ENCODE measurements around the gene SPTBN5. TPM values are rescaled to one million over a fixed set of nuclear protein-coding genes. Genes with fewer than 3 reads are reported as not detected.

The SPTBN5 gene
- total and polyA plus RNA-seq, 11 donors: 0.31 to 5.6 (median 1.7) TPM

DNA sequence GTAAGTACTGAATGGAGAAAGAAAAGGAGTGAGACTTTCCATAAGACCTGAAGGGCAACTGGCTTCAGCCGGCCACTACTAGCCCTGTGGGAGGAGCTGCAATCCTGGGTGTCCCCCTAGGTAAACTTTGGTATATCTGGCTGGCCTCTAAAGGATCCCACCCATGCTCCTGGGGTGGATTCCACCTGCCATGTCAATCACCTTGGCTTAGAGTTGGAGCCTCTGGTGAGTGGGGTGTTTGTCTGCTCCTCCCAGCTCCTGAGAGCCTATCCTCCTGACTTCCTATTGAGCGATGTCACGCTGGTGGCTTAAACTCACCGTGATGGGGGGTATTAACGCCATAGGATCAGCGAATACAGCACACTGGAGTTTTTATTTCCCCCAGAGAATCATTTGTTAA, 2.6 kb downstream of the SPTBN5 start:
- peaks cover 0 to 4% (median 0%) of the 10 kb centered on the region in 9 donors for H3K36me3 ChIP-seq
- TF ChIP-seq POLR2A (IDR thresholded peaks at IDR 0.05) (no peak), CTCF (IDR thresholded peaks at IDR 0.05) (no peak)
- 82 to 99% (median 94%) methylated on average over 6 of the region's 6 CpGs for WGBS, 4 donors

DNA sequence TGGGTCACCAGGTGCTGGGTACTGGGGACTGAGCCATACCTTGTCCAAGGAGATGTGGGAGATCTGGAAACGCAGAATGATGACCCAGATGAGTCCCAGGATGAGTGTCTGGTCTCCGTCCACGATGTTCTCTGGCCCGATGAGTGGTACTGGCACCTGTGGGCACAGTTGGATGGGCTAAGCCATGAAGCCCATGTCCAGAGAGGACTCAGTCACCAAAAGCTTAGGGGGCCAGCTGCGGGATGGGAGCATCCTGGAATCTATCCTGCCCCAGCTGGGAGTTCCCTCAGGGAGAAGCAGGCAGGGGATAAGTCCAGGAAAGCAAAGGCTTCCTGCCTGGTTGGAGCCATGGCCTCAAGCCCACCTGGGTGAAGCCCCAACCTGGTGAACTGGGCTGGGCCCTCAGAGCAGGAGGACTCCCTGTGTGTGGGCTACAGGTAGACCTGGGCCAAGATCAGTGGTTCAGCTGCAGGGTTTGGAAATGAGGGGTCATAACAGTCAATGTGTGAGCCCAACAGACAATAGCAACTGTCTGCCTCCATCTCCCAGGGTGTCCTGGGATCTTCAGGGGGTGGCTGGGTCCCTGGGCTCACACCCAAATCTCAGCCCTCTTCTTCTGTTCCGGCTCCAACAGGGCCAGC, 3.7 kb downstream of the SPTBN5 start:
- peak in 1 of 5 donors; percentile 12 for DNase-seq
- no peak overlapping the region for H3K27ac ChIP-seq
- WGBS, 4 donors: 93 to 95% (median 94%) methylated on average over 4 to 6 of the region's 6 CpGs
- H3K27me3 ChIP-seq: no peaks in the 10 kb centered on the region
- no peaks in the 10 kb centered on the region for H3K9me3 ChIP-seq
- intact Hi-C loops (cut with DNase I): loop anchor here in 6 of 10 donors (5.0 to 10.0 kb wide), 5 partner anchors 58 to 165 kb away; partner anchors contain the start of genes JMJD7 (in 2 of the 6) and MAPKBP1 (in 2 of the 6)
- TF ChIP-seq POLR2A (IDR thresholded peaks at IDR 0.05) (no peak), CTCF (IDR thresholded peaks at IDR 0.05) (no peak)
- H3K36me3 ChIP-seq: no peaks in the 10 kb centered on the region
- no peak overlapping the region for H3K4me3 ChIP-seq
- H3K4me1 ChIP-seq: peaks cover 9 to 30% (median 20%) of the 10 kb centered on the region in 12 donors
- ATAC-seq: no peak

More for the DNA sequence above, 2.6 kb downstream of the SPTBN5 start:
- Histone ChIP-seq H3K4me1 (peaks cover 9 to 33% (median 25%) of the 10 kb centered on the region in 12 donors), H3K9me3 (no peaks in the 10 kb centered on the region), H3K27ac (peak overlapping the region in 1 of 12 donors; percentile 64), H3K4me3 (no peak overlapping the region), H3K27me3 (no peaks in the 10 kb centered on the region)
- intact Hi-C loops (cut with DNase I): loop anchor here in 6 of 10 donors (5.0 to 10.0 kb wide), 5 partner anchors 59 to 164 kb away; partner anchors contain the start of genes JMJD7 (in 2 of the 6) and MAPKBP1 (in 2 of the 6)
- ATAC-seq (no peak), DNase-seq (no peak)

DNA sequence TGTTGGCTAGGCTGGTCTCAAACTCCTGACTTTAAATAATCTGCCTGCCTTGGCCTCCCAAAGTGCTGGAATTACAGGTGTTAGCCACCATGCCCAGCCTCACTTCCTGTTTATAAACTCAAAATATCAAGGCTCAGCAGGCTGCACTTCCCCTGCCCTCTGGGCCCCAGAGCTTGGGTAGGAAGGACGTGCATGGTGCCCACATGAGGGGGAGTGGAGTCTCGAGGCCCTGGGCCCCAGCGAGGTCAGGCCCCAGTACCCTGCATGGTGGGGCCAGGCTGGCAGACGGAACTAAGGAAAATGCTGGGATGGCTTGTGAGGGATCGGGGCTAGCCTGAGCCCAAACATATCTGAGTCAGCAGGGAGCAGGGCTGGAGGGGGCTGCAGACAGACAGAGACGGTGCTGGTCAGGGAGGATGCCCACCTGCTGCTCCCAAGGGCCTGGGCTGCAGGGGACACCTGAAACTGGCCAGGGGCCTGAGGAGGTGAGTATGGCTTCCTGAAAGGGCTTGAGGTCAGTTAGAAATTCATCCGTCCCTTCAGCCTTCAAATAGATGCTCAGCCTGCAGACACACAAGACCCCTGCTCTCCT, 5.1 kb downstream of the SPTBN5 start:
- DNase-seq (peak in 1 of 5 donors; percentile 19), ATAC-seq (no peak)
- TF ChIP-seq CTCF (IDR thresholded peaks at IDR 0.05): no peak
- no peak for TF ChIP-seq POLR2A (IDR thresholded peaks at IDR 0.05)
- H3K36me3 ChIP-seq: no peaks in the 10 kb centered on the region
- no peaks in the 10 kb centered on the region for H3K27me3 ChIP-seq
- no peak overlapping the region for H3K4me3 ChIP-seq
- H3K4me1 ChIP-seq: peaks cover 0 to 16% (median 6%) of the 10 kb centered on the region in 12 donors
- WGBS, 4 donors: 82 to 89% (median 87%) methylated on average over 7 of the region's 7 CpGs
- H3K9me3 ChIP-seq: no peaks in the 10 kb centered on the region
- H3K27ac ChIP-seq: no peak overlapping the region
- intact Hi-C loops (cut with DNase I): no loop called here

- Histone ChIP-seq H3K27ac (no peak overlapping the region), H3K36me3 (no peaks in the 10 kb centered on the region), H3K27me3 (no peaks in the 10 kb centered on the region), H3K4me3 (no peak overlapping the region), H3K9me3 (no peaks in the 10 kb centered on the region), H3K4me1 (peaks cover 0 to 13% (median 5%) of the 10 kb centered on the region in 12 donors)
- WGBS, 4 donors: 89 to 93% (median 91%) methylated on average over 6 to 9 of the region's 9 CpGs
- DNase-seq: peak in 1 of 5 donors; percentile 21
- no peak for ATAC-seq
- TF ChIP-seq POLR2A (IDR thresholded peaks at IDR 0.05): no peak
- TF ChIP-seq CTCF (IDR thresholded peaks at IDR 0.05): no peak
- intact Hi-C loops (cut with DNase I): no loop called here
These were observed 6.0 kb downstream of the SPTBN5 start for GRCh38 chr15:41887893-41888292.

All from heart left ventricle (tissue), 16 donors.